Stimulated activated CD4-positive, alpha-beta T cell treated with anti-CD3 and anti-CD28 coated beads, Interleukin-12 subunit alpha, Interleukin-12 subunit beta, amount 100 ng/mL, for 4 hours (primary cell): Measurements from ENCODE around the gene CNMD.

ENCODE experiments used
- DNase-seq: peaks from one replicate; pipeline ENCODE4 v3.0.0-alpha.2; 2020

The CNMD gene

GRCh38 chr13:52677823-52678222, 61.8 kb downstream of the CNMD start:
- DNase-seq = no peak

GRCh38 chr13:52673465-52673864, 66.2 kb downstream of the CNMD start:
- DNase-seq = no peak

GRCh38 chr13:52670726-52671125, 68.9 kb downstream of the CNMD start:
- no peak for DNase-seq

- no peak for DNase-seq
Observed at GRCh38 chr13:52669677-52670076, 69.9 kb downstream of the CNMD start.

GRCh38 chr13:52665325-52665724, 74.3 kb downstream of the CNMD start:
- no peak for DNase-seq

GRCh38 chr13:52664272-52664671, 75.3 kb downstream of the CNMD start:
- no peak for DNase-seq

GRCh38 chr13:52659340-52659739, 80.3 kb downstream of the CNMD start:
- no peak for DNase-seq
